Stimulated activated CD4-positive, alpha-beta T cell treated with anti-CD3 and anti-CD28 coated beads, Interleukin-15, amount 100 ng/mL, for 48 hours (primary cell): Measurements from ENCODE around the gene ANKS3.

Experiments used
- DNase-seq, 2 donors: peaks; one replicate each; pipeline ENCODE4 v3.0.0-alpha.2; 2020; ENCODE audit warnings: low read depth in 2 of 2

Gene ANKS3

DNA sequence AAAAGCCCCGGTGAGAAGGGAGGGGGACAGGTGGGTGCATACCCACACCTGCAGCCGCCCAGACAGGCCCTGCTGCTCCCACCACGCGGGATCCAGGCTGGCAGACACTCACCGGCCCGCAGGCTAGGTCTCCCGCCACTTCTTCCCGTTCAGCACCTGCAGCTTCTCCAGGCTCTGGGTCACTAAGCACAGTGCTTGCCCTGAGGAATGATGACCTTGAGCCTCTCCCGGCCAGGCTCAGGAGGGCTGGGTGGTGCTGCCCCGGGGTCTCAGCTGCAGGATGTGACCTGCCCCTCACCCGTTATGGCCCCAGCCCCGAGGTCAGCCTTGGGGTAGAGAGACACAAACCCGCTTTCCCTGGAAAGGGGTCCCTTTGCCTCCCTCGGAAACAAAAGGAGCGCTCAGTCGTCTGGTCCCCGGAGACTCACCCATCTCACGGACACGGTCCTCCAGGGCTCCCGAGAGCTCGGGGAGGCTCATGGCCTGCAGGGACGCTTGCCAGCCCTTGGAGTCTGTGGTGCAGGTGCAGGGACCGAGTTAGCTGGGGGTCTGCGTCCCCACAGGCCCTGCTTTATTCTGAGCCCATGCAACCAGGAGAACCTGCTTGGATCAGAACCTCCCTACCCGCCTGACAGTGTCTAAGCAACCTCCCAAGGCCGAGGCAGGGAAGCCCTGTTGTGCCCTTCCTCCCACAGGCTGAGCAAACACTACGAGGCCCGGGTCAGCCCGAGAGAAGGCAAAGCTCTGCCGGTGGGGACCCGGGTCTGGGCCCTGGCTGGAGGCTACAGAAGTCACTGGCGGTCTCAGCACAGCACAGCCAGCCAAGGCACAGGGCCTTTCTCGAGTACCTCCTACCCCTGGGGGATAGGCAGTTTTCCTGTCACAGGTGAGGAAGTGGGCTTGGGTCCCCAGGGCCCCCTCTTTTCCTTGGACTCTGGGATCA, 36.9 kb downstream of the ANKS3 start:
- DNase-seq, result no peak

DNA sequence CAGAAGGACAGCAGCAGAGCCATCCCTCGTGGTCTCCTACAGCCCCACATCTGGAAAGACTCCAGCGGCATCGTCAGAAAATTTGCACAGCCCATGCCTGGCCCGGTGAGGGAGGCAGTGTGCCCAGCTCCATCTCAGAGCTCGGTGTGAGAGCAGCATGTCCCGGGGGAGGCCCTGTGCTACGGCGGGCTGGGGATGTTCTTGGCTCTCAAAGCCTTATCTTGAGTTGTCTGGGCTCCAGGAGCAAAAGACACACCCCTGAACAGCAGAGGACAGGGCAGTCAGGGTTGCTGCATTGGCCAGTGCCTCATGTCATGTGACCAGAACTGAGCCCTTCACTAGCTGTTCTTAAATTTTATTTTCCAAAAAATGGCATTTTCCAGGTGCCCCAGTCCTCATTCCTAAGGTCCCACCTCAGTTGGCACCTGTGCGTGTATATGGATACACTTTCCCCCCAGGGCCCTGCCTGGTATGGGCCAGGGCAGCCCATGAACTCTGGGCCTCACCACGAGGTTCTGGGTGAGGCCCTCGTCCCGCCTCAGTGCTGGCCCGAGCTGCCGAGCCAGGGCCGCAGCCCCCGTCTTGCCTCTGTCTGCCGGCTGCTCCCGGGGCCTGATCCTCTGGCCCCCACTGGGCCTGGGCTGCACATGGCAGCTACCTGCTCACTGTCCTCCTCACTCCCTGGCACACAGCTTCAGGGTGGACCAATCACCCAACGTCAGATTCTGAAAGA, 37.7 kb downstream of the ANKS3 start:
- no peak for DNase-seq

DNA sequence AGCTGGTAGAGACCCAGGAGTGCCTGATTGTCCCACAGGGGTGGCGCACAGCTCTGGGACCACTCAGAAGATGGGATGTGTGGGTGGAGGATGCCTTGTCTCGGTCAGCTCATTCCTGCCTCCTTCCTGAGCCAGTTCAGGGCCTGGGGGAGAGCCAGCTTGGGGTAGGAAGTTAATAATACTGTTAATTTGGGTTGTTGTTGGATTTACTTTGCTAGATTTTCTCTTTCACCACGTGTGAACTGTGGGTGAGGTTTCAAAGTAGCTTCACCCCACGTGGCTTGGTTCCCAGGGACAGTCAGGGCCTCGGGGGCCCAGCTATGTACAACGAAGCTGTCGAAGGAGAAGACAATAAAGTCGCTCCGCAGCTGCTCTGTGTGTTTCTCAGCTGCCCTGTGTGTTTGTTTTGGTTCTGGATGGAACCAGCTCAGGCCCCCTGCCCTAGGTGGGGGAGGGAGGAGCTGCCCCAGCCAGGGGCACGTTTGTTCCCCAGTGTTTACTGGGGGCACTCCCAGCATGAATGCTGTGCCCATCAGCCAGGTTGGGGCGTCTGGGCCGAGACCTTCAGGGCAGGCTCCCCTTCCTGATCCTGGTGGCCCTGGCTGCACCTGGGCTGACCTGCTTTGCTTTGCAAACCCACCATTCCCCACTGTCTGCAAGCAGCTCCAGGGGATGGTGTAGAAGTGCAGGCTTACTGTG, 38.4 kb downstream of the ANKS3 start:
- DNase-seq, result no peak

DNA sequence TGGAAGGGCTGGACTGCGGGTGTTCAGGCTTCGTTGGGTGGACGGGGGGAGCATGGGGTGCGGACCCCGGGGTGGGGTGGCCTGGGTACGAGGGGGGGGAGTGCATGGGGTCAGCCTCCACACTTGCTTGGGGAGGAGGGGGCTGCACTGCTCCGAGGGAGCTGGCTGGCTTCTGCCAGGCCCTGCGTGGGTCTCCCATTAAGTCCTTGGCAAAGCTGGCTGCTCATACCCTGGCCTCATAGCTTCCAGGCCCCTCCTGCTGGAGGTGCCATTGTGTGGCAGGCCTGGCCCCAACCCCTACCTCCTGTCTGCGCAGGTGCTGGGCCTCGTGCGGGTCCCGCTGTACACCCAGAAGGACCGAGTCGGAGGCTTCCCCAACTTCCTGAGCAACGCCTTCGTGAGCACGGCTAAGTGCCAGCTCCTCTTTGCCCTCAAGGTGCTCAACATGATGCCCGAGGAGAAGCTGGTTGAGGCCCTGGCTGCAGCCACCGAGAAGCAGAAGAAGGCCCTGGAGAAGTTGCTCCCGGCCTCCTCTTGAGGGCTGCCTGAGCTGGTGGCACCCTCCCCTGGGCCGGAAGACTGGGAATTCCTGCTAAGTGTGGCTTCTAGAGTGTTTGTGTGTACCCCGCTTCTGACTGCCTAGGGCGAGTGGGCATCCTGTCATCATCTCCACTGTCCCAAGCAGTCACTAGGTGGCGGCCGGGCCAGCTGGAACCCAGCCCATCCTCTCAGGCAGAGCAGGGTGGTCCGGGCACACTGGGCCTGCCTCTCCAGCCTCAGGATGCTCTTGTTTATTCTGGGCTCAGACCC, 39.2 kb downstream of the ANKS3 start:
- no peak for DNase-seq

DNA sequence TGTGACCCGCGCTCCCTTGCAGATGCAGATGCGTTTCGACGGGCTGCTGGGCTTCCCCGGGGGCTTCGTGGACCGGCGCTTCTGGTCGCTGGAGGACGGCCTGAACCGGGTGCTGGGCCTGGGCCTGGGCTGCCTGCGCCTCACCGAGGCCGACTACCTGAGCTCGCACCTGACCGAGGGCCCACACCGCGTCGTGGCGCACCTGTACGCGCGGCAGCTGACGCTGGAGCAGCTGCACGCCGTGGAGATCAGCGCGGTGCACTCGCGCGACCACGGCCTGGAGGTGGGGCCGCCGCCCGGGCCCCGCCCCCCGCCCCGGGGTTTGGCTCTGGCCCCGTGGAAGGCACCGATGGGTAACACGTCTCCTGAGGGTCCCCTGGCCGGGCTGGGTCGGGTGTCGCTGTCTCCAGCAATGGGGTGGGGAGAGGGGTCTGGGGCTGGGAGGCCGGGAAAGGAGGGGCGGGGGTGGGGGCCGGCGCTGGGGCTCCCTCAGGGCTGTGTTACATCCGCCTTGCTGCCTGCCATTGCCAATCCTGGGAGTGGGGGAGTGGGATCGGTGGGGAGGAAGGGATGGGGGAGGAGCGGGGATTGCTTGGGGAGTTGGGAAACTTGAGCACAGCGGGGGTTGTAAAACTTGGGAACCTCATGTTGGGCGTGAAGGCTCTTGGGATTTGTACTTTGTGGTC, 40.0 kb downstream of the ANKS3 start:
- DNase-seq, result peak in 1 of 2 donors; percentile 33

DNA sequence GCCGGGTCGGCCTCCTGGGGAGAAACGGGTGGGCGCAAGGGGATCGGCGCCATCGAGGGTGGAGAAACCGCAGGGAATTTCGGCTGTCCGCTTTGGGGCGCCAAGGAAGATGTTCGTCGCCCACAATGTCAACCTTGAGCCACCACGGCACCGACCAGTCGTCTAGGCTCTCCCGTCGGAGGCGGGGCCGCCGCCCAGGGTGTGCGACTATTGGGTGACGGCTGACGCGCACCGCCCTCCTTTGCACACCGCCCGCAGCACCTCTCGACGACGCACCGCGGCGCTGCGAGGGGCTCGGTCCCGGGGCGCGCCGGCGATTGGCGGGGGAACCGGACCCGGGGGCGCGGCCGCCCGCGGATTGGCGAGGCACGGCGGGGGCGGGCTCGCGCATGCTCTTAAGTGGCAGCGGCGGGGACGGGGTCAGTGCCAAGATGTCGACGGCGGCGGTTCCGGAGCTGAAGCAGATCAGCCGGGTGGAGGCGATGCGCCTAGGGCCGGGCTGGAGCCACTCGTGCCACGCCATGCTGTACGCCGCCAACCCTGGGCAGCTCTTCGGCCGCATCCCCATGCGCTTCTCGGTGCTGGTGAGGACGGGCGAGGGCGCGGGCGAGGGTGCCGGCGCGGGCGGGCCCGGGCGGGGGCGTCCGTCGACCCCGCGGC, 40.6 kb downstream of the ANKS3 start, which contains the start of gene NUDT16L1:
Gene NUDT16L1 (plus strand): TSS at position 267 of the 660 bp plus-strand sequence. CDS start 165 bp downstream, at position 432.
- DNase-seq, result peak; percentile 91 to 96

DNA sequence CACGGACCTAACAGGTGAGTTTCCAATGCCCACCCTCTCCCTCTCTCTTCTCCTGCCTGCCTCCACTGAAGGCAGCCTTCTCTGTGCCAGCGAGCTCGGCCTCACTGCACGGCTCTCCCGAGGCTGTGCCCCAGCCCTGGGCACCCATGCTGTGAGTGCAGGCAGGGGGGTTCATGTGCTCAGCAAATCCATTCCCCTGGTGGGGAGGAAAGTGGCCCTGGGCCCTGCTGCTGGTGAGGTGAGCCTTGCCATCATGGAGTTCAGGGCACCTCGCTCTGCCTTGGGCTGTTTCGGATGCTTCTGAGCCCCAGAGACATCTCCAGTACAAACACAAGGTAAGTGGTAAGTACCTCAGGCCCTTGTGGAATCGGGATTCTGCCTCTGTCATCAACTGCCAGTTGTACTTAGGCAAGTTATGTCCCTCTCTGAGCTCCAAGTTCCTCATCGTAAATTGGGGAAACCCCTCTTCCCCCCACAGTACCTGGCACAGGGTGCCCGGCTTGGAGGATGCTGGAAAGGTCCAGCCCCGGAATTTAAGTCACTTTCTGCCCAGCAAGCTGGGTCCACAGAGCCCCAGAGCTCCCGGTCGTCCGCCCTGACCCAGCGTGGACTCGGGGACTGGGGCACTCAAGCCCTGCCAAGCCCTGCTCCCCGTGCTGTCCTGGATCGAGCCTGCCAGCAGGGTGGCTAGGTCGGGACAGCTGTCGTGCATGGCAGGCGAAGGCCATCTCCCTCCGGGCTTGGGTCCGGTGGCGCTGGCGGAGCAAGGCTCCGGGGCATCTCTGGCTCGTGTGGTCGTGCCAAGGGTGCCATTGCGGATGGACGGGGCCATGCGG, 41.4 kb downstream of the ANKS3 start:
- DNase-seq, result no peak

DNA sequence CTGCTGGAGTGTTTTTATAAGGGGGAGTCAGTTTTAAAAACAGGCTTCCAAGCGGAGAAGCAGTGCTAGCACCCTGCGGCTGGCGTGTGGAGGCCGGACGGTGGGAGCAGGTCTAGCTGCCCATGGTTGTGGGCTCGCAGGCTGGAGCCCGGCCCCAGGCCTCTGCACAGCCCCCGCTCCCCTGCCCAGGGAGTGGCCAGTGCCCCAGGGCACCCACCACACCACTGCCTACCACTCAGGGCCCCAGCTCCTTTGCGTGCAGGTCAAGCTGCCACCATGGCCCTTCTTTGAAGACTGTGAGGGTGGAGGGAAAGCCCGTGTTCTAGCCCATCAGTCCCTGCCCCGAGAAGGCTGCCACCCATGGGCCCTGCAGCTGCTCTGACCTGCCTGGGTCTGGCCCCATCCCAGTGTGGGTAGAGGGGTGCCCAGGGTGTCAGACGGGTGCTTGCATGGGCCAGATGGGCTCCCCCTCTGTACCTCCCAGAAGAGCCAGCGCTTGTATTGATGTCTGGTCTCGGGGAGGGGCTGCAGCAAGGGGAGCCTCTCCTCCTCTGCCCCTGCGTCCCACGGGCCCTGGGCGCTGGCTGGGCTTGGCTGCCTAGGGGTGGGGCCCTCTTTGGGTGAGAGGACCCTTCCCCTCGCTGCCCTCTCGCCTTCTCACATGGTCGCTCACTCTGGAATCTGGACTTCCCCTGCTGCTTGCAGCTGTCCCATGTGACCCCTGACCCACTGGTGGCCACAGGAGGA, 42.2 kb downstream of the ANKS3 start:
- DNase-seq, result no peak

DNA sequence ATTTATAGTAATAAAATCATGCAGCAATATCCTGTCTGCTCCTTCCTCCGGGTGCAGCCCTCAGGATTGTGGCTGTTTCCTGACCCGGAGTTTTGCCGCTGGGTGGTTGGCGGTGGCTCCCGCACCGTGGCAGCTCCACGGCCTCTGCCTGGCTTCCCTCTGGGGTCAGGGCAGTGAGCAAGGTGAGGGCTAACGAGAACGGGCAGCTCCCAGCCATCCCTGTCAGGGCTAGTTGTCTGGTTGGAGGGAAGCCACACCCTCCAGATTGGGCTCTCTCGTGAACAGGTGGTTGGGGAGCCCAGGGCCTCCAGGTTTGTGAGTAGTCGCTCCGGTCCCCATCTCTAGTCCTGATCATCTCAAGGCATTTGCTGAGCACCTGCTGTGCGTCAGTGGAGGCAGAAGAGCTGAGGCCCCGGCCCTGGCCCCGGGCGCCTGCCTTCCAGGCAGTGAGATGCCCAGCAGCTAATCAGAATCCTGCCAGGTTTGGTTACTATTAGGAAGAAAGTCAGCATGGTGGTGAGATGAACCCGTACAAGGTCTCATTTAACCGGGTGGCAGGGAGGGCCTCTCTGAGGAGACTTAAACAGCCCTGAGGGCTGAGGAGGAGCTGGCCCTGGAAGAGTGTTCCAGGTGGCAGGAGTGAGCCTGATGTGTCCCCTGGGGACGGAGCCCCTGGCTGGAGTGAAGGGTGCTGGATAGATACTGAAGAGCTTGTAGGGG, 43.0 kb downstream of the ANKS3 start:
- no peak for DNase-seq

DNA sequence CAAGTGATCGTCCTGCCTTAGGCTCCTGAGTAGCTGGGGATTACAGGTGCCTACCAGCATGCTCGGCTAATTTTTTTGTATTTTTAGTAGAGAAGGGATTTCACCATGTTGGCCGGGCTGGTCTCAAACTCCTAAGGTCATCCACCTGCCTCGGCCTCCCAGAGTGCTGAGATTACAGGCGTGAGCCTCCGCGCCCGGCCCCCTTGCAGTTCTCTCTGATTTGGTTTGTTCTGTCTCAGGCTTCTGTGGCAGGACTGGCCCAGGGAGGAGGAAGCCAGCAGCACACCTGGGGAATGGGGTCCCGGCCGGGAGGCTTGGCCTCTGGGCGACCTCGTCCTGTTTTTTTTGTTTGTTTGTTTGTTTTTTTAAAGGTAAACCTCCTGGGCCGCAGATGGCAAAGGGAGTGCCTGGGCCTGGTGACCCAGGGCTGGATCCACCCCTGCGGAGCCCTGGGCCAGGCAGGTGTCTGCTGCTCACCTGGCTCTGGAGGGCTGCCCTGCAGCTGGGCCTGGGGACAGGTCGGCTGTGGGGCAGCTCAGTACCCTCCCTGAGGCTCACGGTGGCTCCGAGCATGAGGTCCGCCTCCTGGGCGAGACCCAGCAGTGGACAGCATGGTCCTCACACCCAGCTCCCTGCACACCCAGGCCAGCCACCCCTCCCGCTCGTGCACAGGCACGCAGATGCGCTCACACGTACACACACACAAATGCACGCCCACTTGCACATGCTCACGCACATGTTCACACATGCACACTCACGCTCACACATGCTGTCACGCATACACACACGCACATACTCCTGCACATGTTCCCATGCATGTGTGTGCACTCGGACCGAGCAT, 44.0 kb downstream of the ANKS3 start:
- DNase-seq, result no peak

DNA sequence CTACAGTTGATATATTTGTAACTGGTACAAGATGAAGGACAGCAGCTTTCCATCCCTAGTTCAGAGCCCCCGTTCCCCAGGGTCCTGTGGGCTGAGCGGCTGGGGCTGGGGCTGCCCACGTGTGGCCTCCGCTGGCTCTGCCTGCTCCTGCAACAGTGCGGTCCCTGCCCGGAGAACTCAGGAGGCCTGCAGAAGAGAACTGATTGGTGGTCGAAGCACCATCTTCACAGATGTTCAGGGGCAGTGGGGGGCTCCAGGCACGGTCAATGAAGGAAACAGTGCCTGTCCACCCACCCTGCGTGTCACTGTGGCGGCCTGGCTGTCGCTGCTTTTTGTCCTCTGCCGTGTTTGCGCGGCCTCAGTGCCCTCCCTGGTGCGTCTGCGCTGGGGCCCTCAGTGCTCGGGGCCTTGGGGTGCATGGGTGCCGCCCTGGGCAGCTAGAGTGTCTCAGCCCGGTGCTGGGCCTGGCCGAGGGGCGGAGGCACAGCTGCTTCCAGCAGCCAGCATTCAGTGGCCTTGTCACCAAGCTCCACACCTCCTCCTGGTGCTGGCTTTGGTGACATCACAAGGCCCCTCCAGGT, 44.9 kb downstream of the ANKS3 start:
- DNase-seq, result no peak

DNA sequence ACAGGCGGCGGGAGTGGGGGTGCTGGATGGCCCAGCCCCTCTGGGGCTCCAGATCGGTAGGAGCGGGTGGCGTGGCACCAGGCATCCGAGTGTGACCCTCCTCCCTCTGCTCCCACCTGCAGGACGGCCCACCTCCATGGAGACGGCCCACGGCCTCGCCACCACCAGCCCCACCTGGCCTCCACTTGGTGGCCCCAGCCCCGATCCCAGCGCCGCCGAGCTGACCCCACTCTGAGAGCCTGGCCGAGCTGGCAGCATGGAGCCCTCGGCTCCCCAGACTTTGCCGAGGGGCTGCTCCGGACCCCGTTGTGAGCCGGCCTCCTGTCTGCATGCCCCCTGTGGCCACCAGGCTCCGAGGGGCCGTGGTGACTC, 45.4 kb downstream of the ANKS3 start:
- no peak for DNase-seq

DNA sequence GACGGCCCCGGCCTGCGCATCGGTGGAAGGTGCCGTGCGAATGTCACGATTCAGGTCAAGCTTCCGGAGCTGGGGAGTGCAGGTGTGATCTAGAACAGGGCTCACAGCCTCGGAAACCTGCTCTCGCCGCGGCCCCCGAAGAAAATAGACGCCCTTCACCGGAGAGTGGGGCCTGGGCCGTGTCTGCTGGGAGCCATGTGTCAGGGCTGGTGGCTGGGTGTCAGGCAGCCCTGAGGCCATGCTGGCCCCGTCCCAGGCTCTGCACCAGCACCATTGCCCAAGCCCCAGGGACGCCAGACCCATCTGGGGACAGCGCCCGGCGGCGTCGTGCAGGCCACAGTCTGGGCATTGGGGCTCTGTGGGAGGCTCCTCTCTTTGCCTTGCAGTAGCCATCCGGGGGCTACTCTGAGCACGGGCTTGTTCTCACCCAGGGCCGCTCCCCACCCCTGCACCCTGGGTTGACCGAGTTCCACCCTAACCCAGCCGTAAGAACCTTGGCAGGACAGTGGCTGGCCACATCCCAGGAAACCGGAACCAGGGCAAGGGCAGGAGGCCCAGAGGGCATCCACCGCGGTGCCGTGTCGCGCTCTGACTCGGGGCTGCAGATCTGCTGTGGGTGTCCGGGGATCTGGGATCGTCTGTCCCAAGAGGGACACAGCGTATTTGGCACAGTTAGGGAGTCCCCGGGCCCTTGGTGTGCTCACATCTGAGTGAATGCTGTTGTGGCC, 46.0 kb downstream of the ANKS3 start:
- no peak for DNase-seq

DNA sequence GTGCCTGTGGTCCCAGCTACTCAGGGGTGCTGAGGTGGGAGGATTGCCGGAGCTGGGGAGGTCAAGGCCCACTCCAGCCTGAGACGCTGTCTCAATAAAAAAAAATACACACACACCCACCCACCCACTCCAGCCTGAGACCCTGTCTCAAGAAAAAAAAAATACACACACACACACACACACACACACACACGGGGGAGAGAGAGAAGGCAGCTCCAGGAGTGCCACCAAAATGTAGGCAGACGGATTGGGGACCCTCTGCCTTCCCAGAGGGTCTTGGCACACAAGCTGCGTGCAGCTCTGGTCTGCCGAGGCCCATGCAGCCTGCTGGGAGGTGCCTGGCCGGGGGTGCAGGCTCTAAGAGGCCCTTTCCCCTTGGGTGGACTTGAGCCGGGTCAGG, 46.7 kb downstream of the ANKS3 start:
- DNase-seq, result no peak

DNA sequence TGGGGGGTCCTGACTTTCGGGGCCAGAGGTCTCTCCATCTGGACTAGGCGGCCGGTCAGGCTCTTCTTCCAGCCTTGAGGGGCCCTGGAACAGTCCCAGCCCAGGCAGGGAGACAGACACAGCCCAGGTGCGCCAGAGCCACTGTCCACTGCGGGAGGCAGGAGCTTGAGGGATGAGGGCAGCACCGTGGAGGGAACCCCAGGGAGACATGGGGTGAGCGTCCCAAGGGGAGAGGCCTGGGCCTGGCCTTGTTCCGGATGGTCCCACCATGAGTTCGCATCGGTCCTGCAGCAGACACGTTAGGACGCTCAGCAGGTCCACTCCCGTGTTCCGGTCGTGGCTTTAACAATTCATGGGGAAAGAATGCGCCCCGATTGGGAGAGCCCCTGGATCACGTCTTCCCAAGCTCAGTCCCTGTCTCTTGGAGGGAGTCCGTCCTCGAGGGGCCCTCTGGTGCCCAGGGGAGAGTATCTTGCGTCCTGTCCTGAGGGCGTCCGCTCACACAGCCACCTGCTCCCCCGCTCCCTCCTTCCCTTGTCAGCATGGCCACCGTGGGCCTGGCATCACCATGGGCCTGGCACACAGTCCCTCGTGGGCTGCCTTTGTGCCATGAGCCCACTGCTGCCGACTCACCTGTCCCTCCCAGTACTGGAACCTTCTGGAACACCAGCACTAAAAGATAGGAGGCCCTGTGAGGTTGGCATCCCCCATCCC, 47.4 kb downstream of the ANKS3 start:
- no peak for DNase-seq
